Prostate gland (tissue), 2 donors: ENCODE data around the gene PMVK. TPM values are rescaled to one million over a fixed set of nuclear protein-coding genes. Genes with fewer than 3 reads are reported as not detected.

Source experiments
- DNase-seq: peaks from one replicate; pipeline ENCODE4 v3.0.0-alpha.2; 2019; ENCODE audit warnings: low spot score
- H3K27ac ChIP-seq, 2 donors: fragments of 200-600 bp; sonication (generic); 2 replicates each; pipeline ENCODE4 v1.5.1; 2017 to 2019
- H3K27me3 ChIP-seq: fragments of 200-600 bp; sonication (generic); replicated peaks from 2 replicates; pipeline ENCODE4 v1.5.1; 2019; ENCODE audit not compliant: insufficient read depth
- H3K36me3 ChIP-seq, 2 donors: fragments of 200-600 bp; sonication (generic); 1 replicate in 1 of 2; 2 replicates in 1 of 2; pipeline versions ENCODE4 v1.5.1 to v1.8.1; 2017 to 2019
- H3K4me1 ChIP-seq: fragments of 200-600 bp; sonication (generic); replicated peaks from 2 replicates; pipeline ENCODE4 v1.5.1; 2019
- H3K4me3 ChIP-seq, 2 donors: fragments of 200-600 bp; sonication (generic); 2 replicates each; pipeline ENCODE4 v1.5.1; 2017 to 2019
- H3K9me3 ChIP-seq: fragments of 200-600 bp; sonication (generic); 2 replicates; pipeline ENCODE4 v1.5.1; 2017
- POLR2A ChIP-seq: fragments of 450-650 bp; IDR thresholded peaks from one replicate; pipeline ENCODE4 v1.6.1; 2016; ENCODE audit warnings: antibody characterized with exemption, mild to moderate bottlenecking
- POLR2AphosphoS5 ChIP-seq: sonication (generic); formaldehyde crosslinking; IDR thresholded peaks from one replicate; pipeline ENCODE4 v1.6.1; 2017; ENCODE audit warnings: antibody characterized with exemption
- WGBS: methylation state at CpG from one replicate; pipeline ENCODE4 v1.1.5; 2018; 5-methylcytosine and 5-hydroxymethylcytosine counted together
- intact Hi-C: fragments of 100-400 bp; cut with DNase I; formaldehyde crosslinking; loops from one replicate; pipeline ENCODE4 v1.14.2; 2022
- total RNA-seq, 2 donors: library from RNA; depleted of rRNA; stranded (reverse); fragments of >200 nt; gene quantifications; one replicate each; pipeline ENCODE4 v1.1.0, GENCODE V29; 2016
- TF ChIP-seq, protein P1 (sequence below), 4 experiments: fragments of 200-600 bp in 2 of 4; fragments of 450-650 bp in 2 of 4; sonication (generic) in 2 of 4; IDR thresholded peaks; 1 replicate in 3 of 4; 2 replicates in 1 of 4; pipeline ENCODE4 v1.5.1; 2016 to 2019; ENCODE audit warnings: antibody characterized with exemption in 4 of 4, mild to moderate bottlenecking in 2 of 4, moderate library complexity in 2 of 4

PMVK gene
- total RNA-seq, 2 donors from 2014 or later: 23.2 to 26.2 TPM

DNA sequence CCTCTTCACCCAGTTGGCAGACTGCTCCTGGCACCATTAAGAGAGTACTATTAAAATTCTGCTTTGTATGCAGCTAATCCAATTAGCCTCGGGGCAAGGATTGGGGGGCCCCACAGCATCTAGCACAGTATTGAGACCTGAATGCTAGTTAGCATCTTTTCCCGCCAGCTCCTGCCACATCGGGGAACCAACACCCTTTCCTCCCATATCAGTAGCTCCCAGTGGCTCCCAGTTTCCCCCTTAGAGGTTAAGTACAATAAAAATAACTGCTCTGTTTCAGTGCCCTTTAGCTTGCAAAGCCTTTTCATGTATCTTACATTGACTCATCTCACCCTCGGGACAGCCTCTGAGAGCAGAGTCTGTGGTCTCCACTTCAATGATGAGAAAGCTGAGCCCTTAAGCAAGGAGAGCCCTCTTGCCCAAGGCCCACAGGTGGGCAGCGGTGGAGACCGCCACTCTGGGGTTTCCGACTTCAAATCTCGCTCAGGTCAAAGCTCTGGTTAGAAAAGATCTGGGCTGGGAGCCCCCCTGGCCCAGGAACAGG lies 4.2 kb upstream of the PMVK start:
- Histone ChIP-seq H3K27ac (no peak overlapping the region), H3K9me3 (no peaks in the 10 kb centered on the region), H3K4me1 (peaks cover 20% of the 10 kb centered on the region), H3K36me3 (no peaks in the 10 kb centered on the region), H3K27me3 (no peaks in the 10 kb centered on the region), H3K4me3 (no peak overlapping the region)
- intact Hi-C loops: no loop called here
- TF ChIP-seq POLR2AphosphoS5: no peak
- no peak for TF ChIP-seq POLR2A
- TF ChIP-seq, protein P1, sequence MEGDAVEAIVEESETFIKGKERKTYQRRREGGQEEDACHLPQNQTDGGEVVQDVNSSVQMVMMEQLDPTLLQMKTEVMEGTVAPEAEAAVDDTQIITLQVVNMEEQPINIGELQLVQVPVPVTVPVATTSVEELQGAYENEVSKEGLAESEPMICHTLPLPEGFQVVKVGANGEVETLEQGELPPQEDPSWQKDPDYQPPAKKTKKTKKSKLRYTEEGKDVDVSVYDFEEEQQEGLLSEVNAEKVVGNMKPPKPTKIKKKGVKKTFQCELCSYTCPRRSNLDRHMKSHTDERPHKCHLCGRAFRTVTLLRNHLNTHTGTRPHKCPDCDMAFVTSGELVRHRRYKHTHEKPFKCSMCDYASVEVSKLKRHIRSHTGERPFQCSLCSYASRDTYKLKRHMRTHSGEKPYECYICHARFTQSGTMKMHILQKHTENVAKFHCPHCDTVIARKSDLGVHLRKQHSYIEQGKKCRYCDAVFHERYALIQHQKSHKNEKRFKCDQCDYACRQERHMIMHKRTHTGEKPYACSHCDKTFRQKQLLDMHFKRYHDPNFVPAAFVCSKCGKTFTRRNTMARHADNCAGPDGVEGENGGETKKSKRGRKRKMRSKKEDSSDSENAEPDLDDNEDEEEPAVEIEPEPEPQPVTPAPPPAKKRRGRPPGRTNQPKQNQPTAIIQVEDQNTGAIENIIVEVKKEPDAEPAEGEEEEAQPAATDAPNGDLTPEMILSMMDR (IDR thresholded peaks at IDR 0.05): no peak
- no peak for DNase-seq
- WGBS: 62% methylated on average over 8 of the region's 8 CpGs

DNA sequence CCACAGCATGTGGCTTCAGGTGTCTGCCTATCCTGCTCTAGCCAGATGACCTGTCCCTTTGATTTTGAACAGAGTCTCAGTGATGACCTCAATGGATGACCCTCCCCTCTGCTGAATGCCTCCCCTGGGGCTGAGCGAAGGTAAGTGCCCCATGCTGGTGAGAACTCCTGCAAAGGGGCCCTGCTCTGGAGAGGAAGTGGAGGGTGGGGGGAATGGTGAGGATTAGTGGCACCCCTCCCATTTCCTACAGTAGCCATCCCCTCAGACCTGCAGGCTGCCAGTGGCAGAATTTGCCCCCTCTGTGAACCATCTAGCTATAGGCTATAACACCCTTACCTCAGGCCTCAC lies 3.7 kb upstream of the PMVK start:
- Histone ChIP-seq H3K4me1 (peaks cover 20% of the 10 kb centered on the region), H3K27me3 (no peaks in the 10 kb centered on the region), H3K36me3 (no peaks in the 10 kb centered on the region), H3K4me3 (no peak overlapping the region), H3K9me3 (no peaks in the 10 kb centered on the region), H3K27ac (no peak overlapping the region)
- intact Hi-C loops: no loop called here
- WGBS: 67% methylated on average over 1 of the region's 1 CpG
- TF ChIP-seq, protein P1 (IDR thresholded peaks at IDR 0.05): no peak
- TF ChIP-seq POLR2A: no peak
- DNase-seq: no peak

DNA sequence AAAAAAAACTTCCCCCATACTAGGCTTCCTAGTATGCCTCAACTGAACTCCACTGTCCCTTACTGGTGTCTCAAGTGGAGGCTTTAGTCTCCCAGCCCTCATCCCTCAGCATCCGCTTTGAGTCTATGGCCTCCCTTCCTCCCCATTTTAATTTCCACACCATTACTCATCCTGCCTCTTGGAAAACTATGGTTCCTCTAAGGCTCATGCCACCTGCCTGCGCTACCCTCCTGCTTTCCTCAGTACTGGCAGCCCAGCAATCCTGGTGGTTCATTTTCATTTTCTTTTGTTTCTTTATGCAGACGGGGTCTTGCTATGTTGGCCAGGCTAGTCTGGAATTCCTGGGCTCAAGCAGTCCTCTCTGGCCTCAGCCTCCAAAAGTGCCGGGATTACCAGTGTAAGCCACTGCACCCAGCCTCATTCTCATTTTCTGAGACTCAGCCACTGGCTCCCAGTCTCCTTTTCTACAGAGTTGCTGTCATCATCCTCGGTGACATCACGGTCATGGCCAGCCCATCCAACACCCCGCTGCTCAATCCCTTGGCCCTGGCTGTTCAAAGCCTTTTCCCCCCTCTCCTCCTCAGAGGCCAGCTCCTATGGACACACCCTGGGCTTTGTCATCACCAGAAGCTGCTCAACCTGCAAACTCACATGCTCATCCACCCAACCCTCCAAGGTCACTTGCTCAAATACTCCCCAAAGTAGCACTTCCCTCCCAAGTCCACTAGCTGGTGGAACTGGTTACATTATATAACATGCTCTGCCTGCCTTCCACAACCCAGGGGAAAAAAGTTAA lies 2.3 kb upstream of the PMVK start:
- WGBS: 93% methylated on average over 7 of the region's 7 CpGs
- no peaks in the 10 kb centered on the region for H3K9me3 ChIP-seq
- intact Hi-C loops: no loop called here
- TF ChIP-seq POLR2AphosphoS5 (no peak), POLR2A (no peak)
- TF ChIP-seq, protein P1 (IDR thresholded peaks at IDR 0.05): no peak
- peaks cover 20% of the 10 kb centered on the region for H3K4me1 ChIP-seq
- no peaks in the 10 kb centered on the region for H3K27me3 ChIP-seq
- H3K36me3 ChIP-seq: no peaks in the 10 kb centered on the region
- no peak for DNase-seq
- no peak overlapping the region for H3K4me3 ChIP-seq
- peak overlapping the region; percentile 99 for H3K27ac ChIP-seq

DNA sequence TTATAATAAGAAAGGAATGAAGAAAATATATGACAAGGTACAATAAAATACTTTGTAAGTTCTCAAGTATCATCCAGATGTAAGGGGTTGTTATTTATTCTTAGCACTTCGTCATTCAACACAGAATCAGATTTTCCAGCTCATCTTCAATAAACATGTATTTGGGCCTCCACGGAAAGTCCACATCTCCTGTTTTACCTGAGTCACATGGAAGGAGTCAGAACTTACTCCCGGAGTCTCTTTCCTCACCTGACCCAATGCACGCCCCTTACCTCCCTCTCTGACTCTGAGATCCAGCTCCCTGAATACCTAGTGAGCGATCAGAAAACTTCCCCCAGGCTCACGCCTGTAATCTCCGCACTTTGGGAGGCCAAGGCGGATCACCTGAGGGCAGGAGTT lies 1.5 kb upstream of the PMVK start:
- H3K36me3 ChIP-seq: no peaks in the 10 kb centered on the region
- H3K27ac ChIP-seq: peak overlapping the region; percentile 99
- intact Hi-C loops: no loop called here
- no peaks in the 10 kb centered on the region for H3K27me3 ChIP-seq
- WGBS: 74% methylated on average over 8 of the region's 8 CpGs
- TF ChIP-seq POLR2A: no peak
- H3K4me3 ChIP-seq: peak overlapping the region in 1 of 2 donors; percentile 69
- no peak for DNase-seq
- peaks cover 20% of the 10 kb centered on the region for H3K4me1 ChIP-seq
- H3K9me3 ChIP-seq: no peaks in the 10 kb centered on the region

DNA sequence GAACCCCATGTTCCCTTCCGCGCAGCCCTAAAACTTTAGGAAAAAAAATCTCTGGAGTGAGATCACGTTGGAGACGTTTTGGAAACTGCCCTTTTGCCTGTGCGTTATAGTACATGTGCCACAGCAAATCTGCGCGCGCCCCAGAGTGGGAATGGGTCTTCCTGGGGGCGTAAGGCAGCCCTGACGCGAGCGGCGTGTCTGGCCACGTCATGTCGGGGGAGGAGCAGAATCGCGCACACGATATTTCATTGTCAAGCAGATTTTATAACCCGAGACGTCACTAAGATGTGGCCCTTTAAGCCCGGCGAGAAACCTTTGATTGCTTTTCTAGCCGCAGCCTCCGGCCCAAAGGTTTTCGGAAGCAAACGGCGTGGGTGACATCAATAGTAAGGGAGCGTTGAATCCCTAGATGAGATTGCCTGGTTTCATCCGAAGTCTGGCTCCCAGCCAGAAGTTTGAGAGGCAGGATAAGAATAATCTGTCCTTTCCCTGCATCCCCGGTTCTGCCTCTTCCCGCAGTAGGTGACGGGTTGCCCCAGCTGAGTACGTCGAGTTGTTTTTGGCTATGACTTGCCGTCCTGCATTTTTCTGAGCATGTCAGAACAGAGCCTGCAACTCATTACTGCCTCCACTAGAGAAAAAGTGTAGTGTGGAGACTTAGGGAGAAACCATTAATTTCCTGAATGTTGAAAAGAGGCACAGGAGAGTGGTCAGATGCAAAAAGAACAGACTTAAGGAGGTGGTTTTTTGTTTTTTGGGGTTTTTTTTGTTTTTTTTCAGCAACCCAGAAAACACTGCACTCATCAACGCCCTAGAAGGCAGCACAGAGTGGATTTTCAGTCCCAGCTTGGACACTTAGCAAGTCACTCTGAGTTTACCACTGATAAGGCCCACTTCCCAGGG lies 817 bp upstream of the PMVK start:
- WGBS: under 1% methylated on average over 36 of the region's 36 CpGs
- Histone ChIP-seq H3K27me3 (no peaks in the 10 kb centered on the region), H3K4me3 (peak overlapping the region; percentile 66 to 69), H3K36me3 (no peaks in the 10 kb centered on the region), H3K9me3 (no peaks in the 10 kb centered on the region), H3K4me1 (peaks cover 20% of the 10 kb centered on the region), H3K27ac (peak overlapping the region; percentile 99)
- DNase-seq: peak; percentile 87
- intact Hi-C loops: no loop called here
- TF ChIP-seq, protein P1 (IDR thresholded peaks at IDR 0.05): peak in 3 of 4 experiments; percentile 23 to 51 (median 37)
- TF ChIP-seq POLR2AphosphoS5: peak; percentile 77
- peak; percentile 85 for TF ChIP-seq POLR2A
